Brain microvascular endothelial cell (primary cell): ENCODE results near the gene MTHFD1.

Experiments used
- DNase-seq: peaks from one replicate; pipeline ENCODE4 v3.0.0-alpha.2; 2020
- H3K27ac ChIP-seq: fragments of 250-450 bp; sonication (Bioruptor Pico); 2 replicates; pipeline ENCODE4 v1.5.1; 2020; ENCODE audit warnings: mild to moderate bottlenecking, moderate library complexity
- H3K27me3 ChIP-seq: fragments of 250-450 bp; sonication (Bioruptor Pico); replicated peaks from 2 replicates; pipeline ENCODE4 v1.5.1; 2020; ENCODE audit warnings: mild to moderate bottlenecking
- H3K36me3 ChIP-seq: fragments of 250-450 bp; sonication (Bioruptor Pico); replicated peaks from 2 replicates; pipeline ENCODE4 v1.5.1; 2020; ENCODE audit warnings: mild to moderate bottlenecking
- H3K4me3 ChIP-seq: 2 replicates; pipeline ENCODE4 v1.5.1; 2011; ENCODE audit warnings: low read depth, mild to moderate bottlenecking, control low read depth, low read length, moderate library complexity
- CTCF ChIP-seq: IDR thresholded peaks from 2 replicates; pipeline ENCODE4 v1.5.1; 2011; ENCODE audit warnings: low read depth, mild to moderate bottlenecking, moderate library complexity, low read length, control low read depth, inconsistent platforms; ENCODE audit errors: missing control alignments
- in situ Hi-C: cut with HindIII; loops from 2 replicates; pipeline ENCODE4 v1.10.0; 2017; ENCODE audit warnings: low sequenced_read_pairs, low pct_ligation_motif_present

MTHFD1 gene

GRCh38 chr14:64467101-64467500, 78.9 kb downstream of the MTHFD1 start:
- TF ChIP-seq CTCF, result no peak
- H3K27ac ChIP-seq, result no peak overlapping the region
- H3K4me3 ChIP-seq, result no peak overlapping the region
- H3K36me3 ChIP-seq, result no peaks in the 10 kb centered on the region
- no peak for DNase-seq
- in situ Hi-C loops, result no loop called here
- no peaks in the 10 kb centered on the region for H3K27me3 ChIP-seq

- Histone ChIP-seq H3K36me3 (no peaks in the 10 kb centered on the region), H3K4me3 (no peak overlapping the region), H3K27ac (no peak overlapping the region), H3K27me3 (no peaks in the 10 kb centered on the region)
- no peak for DNase-seq
- TF ChIP-seq CTCF, result no peak
- in situ Hi-C loops, result no loop called here
These were observed 79.4 kb downstream of the MTHFD1 start for GRCh38 chr14:64467566-64467965.

- Histone ChIP-seq H3K36me3 (no peaks in the 10 kb centered on the region), H3K4me3 (no peak overlapping the region), H3K27me3 (no peaks in the 10 kb centered on the region), H3K27ac (no peak overlapping the region)
- no peak for DNase-seq
- in situ Hi-C loops, result no loop called here
- no peak for TF ChIP-seq CTCF
These were observed 80.3 kb downstream of the MTHFD1 start for GRCh38 chr14:64468451-64468850.

GRCh38 chr14:64474041-64474440, 85.9 kb downstream of the MTHFD1 start:
- no peak for TF ChIP-seq CTCF
- Histone ChIP-seq H3K36me3 (no peaks in the 10 kb centered on the region), H3K27me3 (no peaks in the 10 kb centered on the region), H3K4me3 (no peak overlapping the region), H3K27ac (no peak overlapping the region)
- no peak for DNase-seq
- in situ Hi-C loops, result no loop called here

GRCh38 chr14:64474698-64475097, 86.5 kb downstream of the MTHFD1 start:
- no peak for DNase-seq
- no peaks in the 10 kb centered on the region for H3K36me3 ChIP-seq
- in situ Hi-C loops, result no loop called here
- H3K27ac ChIP-seq, result no peak overlapping the region
- H3K4me3 ChIP-seq, result no peak overlapping the region
- TF ChIP-seq CTCF, result no peak
- H3K27me3 ChIP-seq, result no peaks in the 10 kb centered on the region

- no peaks in the 10 kb centered on the region for H3K27me3 ChIP-seq
- no peak for TF ChIP-seq CTCF
- in situ Hi-C loops, result no loop called here
- no peaks in the 10 kb centered on the region for H3K36me3 ChIP-seq
- H3K27ac ChIP-seq, result no peak overlapping the region
- H3K4me3 ChIP-seq, result no peak overlapping the region
- no peak for DNase-seq
These were observed 87.6 kb downstream of the MTHFD1 start for GRCh38 chr14:64475585-64476273.
